T-helper 2 cell treated with Interferon-gamma antibody and Interleukin-4, amounts not matched to agents 5 μg/mL and 100 μg/mL, for 36 hours (primary cell): Measurements from ENCODE around the gene GSTM2.
"Not testable (repeated sequence)": the region's sequence is repeated elsewhere in the genome, so short reads cannot be mapped to it uniquely, and the experiment has no call there.

Source experiments
- DNase-seq: peaks from one replicate; pipeline ENCODE4 v3.0.0; 2021; ENCODE audit warnings: low spot score
- H3K27ac Mint-ChIP-seq: one replicate; pipeline ENCODE4 v1.8.0; 2021; ENCODE audit warnings: mild to moderate bottlenecking, mixed read lengths
- H3K27me3 Mint-ChIP-seq: one replicate; pipeline ENCODE4 v1.8.0; 2021; ENCODE audit warnings: low read depth, mixed read lengths
- H3K36me3 Mint-ChIP-seq: one replicate; pipeline ENCODE4 v1.8.0; 2021; ENCODE audit warnings: low read depth, mixed read lengths
- H3K4me1 Mint-ChIP-seq: one replicate; pipeline ENCODE4 v1.8.0; 2021; ENCODE audit warnings: low read depth, mixed read lengths
- H3K4me3 Mint-ChIP-seq: one replicate; pipeline ENCODE4 v1.8.0; 2022; ENCODE audit warnings: mild to moderate bottlenecking, moderate library complexity, mixed read lengths
- H3K9me3 Mint-ChIP-seq: one replicate; pipeline ENCODE4 v1.8.0; 2021; ENCODE audit warnings: mixed read lengths

Gene GSTM2

DNA sequence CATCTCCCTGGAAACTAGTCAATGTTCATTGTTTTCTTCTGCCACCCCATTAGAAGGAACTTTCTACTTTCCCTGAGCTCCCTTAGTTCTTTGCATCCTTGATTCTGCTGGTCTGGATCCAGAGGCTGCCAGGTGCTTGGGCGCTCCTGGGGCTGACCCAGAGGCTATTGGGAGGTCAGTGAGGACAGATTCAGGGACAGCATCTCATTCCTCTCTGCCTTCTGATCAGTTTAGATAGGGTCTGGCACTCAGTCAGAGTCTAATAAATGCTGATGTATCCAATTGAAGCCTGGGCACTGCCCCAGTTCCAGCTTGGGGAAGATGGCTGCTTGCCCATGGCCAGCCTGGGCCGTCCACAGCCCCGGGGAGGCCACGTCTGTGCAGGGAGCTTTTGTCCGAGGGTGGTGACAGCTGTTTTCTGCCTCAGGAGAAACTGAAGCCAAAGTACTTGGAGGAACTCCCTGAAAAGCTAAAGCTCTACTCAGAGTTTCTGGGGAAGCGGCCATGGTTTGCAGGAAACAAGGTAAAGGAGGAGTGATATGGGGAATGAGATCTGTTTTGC is 22.1 kb downstream of the GSTM2 start:
- Mint-ChIP-seq H3K4me1 (peaks cover 18% of the 10 kb centered on the region), H3K36me3 (peaks cover 14% of the 10 kb centered on the region), H3K27me3 (no peaks in the 10 kb centered on the region), H3K9me3 (peaks cover 4% of the 10 kb centered on the region), H3K27ac (no peak overlapping the region), H3K4me3 (peak overlapping the region; percentile 91)
- DNase-seq, result no peak

GRCh38 chr1:109691759-109692158 is 23.9 kb downstream of the GSTM2 start:
- Mint-ChIP-seq H3K4me1 (peaks cover 18% of the 10 kb centered on the region), H3K9me3 (no peaks in the 10 kb centered on the region), H3K27me3 (no peaks in the 10 kb centered on the region), H3K36me3 (peaks cover 18% of the 10 kb centered on the region), H3K4me3 (no peak overlapping the region), H3K27ac (no peak overlapping the region)
- no peak for DNase-seq

DNA sequence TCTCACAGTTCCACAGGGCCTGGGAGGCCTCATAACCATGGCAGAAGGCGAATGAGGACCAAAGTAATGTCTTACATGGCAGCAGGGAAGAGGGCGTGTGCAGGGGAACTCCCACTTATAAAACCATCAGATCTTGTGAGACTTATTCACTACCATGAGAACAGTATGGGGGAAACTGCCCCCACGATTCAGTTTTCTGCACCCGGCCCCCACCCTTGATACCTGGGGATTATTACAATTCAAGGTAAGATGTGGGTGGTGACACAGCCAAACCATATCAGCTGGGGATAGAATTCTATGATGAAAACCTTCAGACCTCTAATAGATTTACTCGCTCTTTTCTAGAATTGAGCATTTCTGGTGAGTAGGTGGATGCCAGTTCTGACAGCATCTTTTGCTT is 26.5 kb downstream of the GSTM2 start:
- H3K27me3 Mint-ChIP-seq, result not testable (repeated sequence)

GRCh38 chr1:109695138-109695537 is 27.3 kb downstream of the GSTM2 start:
- H3K36me3 Mint-ChIP-seq, result peaks cover 14% of the 10 kb centered on the region
- H3K27me3 Mint-ChIP-seq, H3K4me1 Mint-ChIP-seq, DNase-seq, H3K9me3 Mint-ChIP-seq, H3K27ac Mint-ChIP-seq, H3K4me3 Mint-ChIP-seq: not testable (repeated sequence)

More for the DNA sequence above, 26.5 kb downstream of the GSTM2 start:
- H3K36me3 Mint-ChIP-seq, result peaks cover 14% of the 10 kb centered on the region
- not testable (repeated sequence) for H3K9me3 Mint-ChIP-seq, H3K27ac Mint-ChIP-seq, DNase-seq, H3K4me3 Mint-ChIP-seq, H3K4me1 Mint-ChIP-seq

GRCh38 chr1:109697066-109697465 is 29.2 kb downstream of the GSTM2 start:
- Mint-ChIP-seq H3K27ac (no peak overlapping the region), H3K4me1 (no peaks in the 10 kb centered on the region), H3K4me3 (no peak overlapping the region), H3K9me3 (no peaks in the 10 kb centered on the region), H3K36me3 (peaks cover 6% of the 10 kb centered on the region), H3K27me3 (no peaks in the 10 kb centered on the region)
- no peak for DNase-seq

DNA sequence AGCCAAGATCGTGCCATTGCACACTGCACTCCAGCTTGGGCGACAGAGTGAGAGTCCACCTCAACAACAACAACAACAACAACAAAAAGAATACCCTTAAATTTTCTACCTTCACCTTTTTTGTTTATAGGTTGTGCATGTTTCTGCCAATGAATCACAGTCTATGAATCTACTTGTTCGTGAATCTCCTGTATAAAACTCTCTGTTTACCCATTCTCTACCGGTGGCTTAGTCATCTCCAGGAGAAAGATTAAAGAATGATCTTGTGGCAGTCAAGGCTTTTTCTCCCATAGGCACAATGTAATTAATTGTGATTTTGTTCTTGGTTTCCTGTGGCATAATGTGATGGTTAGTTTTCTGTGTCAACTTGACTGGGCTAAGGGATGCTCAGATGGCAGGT is 30.0 kb downstream of the GSTM2 start:
- DNase-seq, H3K4me1 Mint-ChIP-seq, H3K9me3 Mint-ChIP-seq, H3K27me3 Mint-ChIP-seq, H3K27ac Mint-ChIP-seq, H3K36me3 Mint-ChIP-seq, H3K4me3 Mint-ChIP-seq: not testable (repeated sequence)

DNA sequence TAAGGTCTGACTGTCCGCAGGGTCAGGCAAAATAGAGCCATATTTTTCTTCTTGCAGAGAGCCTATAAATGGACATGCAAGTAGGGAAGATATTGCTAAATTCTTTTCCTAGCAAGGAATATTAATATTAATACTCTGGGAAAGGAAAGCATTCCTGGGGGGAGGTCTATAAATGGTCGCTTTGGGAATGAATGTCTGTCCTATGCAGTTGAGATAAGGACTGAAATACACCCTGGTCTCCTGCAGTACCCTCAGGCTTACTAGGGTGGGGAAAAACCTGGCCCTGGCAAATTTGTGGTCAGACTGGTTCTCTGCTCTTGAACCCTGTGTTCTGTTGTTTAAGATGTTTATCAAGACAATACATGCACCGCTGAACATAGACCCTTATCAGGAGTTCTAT is 35.1 kb downstream of the GSTM2 start:
- not testable (repeated sequence) for H3K9me3 Mint-ChIP-seq, H3K4me3 Mint-ChIP-seq, H3K27ac Mint-ChIP-seq, DNase-seq, H3K36me3 Mint-ChIP-seq, H3K27me3 Mint-ChIP-seq, H3K4me1 Mint-ChIP-seq

- Mint-ChIP-seq H3K9me3 (peaks cover 10% of the 10 kb centered on the region), H3K27me3 (no peaks in the 10 kb centered on the region), H3K27ac (no peak overlapping the region), H3K4me3 (no peak overlapping the region), H3K4me1 (no peaks in the 10 kb centered on the region), H3K36me3 (peaks cover 2% of the 10 kb centered on the region)
- DNase-seq, result no peak
Measured at GRCh38 chr1:109704173-109704572, 36.3 kb downstream of the GSTM2 start.

GRCh38 chr1:109705411-109705810 is 37.6 kb downstream of the GSTM2 start:
- H3K9me3 Mint-ChIP-seq, result peaks cover 14% of the 10 kb centered on the region
- H3K36me3 Mint-ChIP-seq, result peaks cover 4% of the 10 kb centered on the region
- no peaks in the 10 kb centered on the region for H3K27me3 Mint-ChIP-seq

GRCh38 chr1:109708949-109709348 is 41.1 kb downstream of the GSTM2 start:
- peaks cover 14% of the 10 kb centered on the region for H3K9me3 Mint-ChIP-seq
- not testable (repeated sequence) for H3K27ac Mint-ChIP-seq, H3K36me3 Mint-ChIP-seq, DNase-seq, H3K27me3 Mint-ChIP-seq, H3K4me3 Mint-ChIP-seq, H3K4me1 Mint-ChIP-seq

More at GRCh38 chr1:109705411-109705810, 37.6 kb downstream of the GSTM2 start:
- Mint-ChIP-seq H3K27ac (no peak overlapping the region), H3K4me1 (no peaks in the 10 kb centered on the region), H3K4me3 (no peak overlapping the region)
- DNase-seq, result no peak

GRCh38 chr1:109709822-109710221 is 42.0 kb downstream of the GSTM2 start:
- peaks cover 14% of the 10 kb centered on the region for H3K9me3 Mint-ChIP-seq
- not testable (repeated sequence) for H3K4me1 Mint-ChIP-seq, H3K27ac Mint-ChIP-seq, H3K36me3 Mint-ChIP-seq, H3K4me3 Mint-ChIP-seq, H3K27me3 Mint-ChIP-seq, DNase-seq

DNA sequence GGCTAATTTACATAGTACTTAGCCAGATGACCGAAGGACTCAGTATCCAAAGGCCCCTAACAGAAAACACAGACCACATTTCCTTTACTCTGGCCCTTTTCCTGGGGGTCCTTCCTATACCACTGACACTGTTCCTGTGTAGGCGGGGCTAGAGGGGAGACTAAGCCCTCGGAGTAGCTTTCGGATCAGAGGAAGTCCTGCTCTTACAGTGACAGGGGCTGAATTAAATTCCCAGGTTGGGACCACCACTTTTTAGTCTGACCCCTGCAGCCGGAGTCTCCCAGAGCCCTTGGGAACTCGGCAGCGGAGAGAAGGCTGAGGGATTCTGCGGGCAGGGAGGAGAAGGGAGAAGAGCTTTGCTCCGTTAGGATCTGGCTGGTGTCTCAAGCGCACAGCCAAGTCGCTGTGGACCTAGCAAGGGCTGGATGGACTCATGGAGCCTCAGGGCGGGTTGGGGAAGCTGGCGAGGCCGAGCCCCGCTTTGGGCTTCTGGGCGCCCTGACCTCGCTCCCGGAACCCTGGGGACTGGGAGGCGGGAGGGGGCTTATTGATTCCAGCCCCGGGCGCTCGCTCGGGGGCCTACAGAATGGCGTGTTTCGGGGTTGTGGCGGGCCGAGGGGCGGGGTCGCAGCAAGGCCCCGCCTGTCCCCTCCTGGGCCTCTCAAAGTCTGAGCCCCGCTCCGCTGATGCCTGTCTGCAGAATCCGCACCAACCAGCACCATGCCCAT is 43.9 kb downstream of the GSTM2 start, which contains the start of gene GSTM5:
GSTM5 (plus strand) TSS at position 659 of the 728 bp plus-strand sequence; CDS start at position 721, 62 bp downstream.
- Mint-ChIP-seq H3K9me3 (peaks cover 14% of the 10 kb centered on the region), H3K27ac (peak within 1 kb of the TSS; percentile 90), H3K4me3 (peak within 1 kb of the TSS; percentile 86)
- H3K4me1 Mint-ChIP-seq, H3K36me3 Mint-ChIP-seq, DNase-seq, H3K27me3 Mint-ChIP-seq: not testable (repeated sequence)

DNA sequence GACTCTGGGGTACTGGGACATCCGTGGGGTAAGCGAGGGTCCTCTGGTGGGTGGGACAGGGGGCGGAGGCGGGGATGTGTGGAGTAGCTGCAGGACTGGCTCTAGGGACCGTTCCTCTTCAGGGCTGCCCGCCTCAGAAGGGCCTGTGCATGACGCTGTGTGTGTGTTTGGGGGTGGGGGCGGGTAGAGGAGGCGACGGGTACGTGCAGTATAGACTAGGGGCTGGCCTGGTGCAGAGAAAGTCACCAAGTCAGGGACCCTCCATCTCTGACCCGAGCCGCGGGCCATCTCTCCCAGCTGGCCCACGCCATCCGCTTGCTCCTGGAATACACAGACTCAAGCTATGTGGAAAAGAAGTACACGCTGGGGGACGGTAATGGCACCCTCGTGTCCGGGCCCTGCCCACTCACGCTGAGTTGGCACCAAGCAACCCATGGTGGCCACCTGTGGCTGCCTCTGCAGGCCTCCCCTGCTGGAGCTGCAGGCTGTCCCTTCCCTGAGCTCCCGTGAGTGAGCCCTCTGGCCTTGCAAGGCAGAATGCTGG is 44.5 kb downstream of the GSTM2 start:
- no peak overlapping the region for H3K27ac Mint-ChIP-seq
- DNase-seq, result no peak
- peaks cover 14% of the 10 kb centered on the region for H3K9me3 Mint-ChIP-seq
- H3K4me3 Mint-ChIP-seq, result no peak overlapping the region
- no peaks in the 10 kb centered on the region for H3K4me1 Mint-ChIP-seq
- no peaks in the 10 kb centered on the region for H3K27me3 Mint-ChIP-seq
- H3K36me3 Mint-ChIP-seq, result peaks cover 4% of the 10 kb centered on the region

- Mint-ChIP-seq H3K9me3 (peaks cover 10% of the 10 kb centered on the region), H3K36me3 (peaks cover 1% of the 10 kb centered on the region), H3K27me3 (no peaks in the 10 kb centered on the region), H3K4me1 (no peaks in the 10 kb centered on the region), H3K27ac (no peak overlapping the region), H3K4me3 (no peak overlapping the region)
- no peak for DNase-seq
Measured at GRCh38 chr1:109713636-109714035, 45.8 kb downstream of the GSTM2 start.
